Measurements from ENCODE around the gene TMEM259.
A peak's percentile ranks its signal among the peaks of the same experiment; 100 is the strongest.

The TMEM259 gene

GRCh38 chr19:986083-986482 is 34.8 kb downstream of the TMEM259 start:
- DNase-seq (ENCODE audit: low read depth) = no peak

GRCh38 chr19:984165-984967 is 36.6 kb downstream of the TMEM259 start, which contains the start of gene WDR18:
TSS of gene WDR18 (plus strand) at chr19:984345. CDS start at chr19:984354, 9 bp downstream.
- DNase-seq (ENCODE audit: low read depth) = peak; percentile 86

DNA sequence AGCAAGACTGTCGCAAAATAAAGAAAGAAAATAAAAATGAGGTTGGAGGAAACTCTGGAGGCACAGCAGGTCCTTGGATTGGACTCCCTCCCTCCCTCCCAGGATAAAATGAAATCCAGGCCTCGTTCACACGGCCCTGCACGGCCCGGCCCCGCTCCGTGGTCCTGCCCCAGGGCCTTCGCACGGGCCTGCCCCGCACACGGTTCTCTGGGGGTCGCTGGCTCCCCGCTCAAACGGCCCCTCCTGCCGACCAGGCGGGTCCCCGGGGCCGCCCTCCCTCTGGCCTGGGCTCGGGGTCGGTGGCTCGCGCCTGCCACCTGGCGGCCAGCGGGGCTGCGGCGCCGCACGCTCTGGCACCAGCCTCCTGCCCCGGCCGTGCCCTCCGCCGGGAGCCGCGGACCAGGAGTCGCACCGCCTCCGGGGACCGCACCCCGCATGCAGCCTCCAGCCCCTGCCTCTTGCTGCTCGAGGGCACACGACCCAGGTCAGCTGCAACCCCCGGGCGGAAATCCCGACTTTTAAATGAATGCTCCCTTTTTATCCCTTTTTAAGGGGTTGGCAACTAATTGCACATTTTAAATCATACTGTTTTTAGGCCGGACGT is 38.3 kb downstream of the TMEM259 start:
- peak; percentile 69 for DNase-seq (ENCODE audit: low read depth)

GRCh38 chr19:980133-980998 is 40.6 kb downstream of the TMEM259 start:
- DNase-seq (ENCODE audit: low read depth) = no peak

DNA sequence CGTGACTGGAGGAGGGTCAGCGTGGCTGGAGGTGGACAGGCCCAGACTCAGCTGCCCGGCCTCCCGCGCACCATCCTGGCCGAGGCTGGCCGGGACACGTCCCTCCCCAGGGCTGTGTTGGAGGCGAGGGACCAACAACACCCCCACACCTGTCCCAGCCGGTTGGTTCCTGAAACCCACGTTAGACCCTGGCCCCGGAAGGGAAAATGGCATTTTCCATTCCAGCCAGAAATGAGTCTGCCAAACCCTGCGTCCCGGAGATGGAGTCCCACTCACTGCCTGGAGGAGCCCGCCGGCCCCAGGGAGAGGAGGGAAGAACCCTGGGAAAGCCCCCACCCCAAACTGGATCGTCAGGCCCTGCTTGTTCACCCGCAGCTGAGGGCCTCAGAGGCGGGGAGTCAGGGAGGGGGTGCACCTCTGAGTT is 41.6 kb downstream of the TMEM259 start:
- DNase-seq (ENCODE audit: low read depth) = no peak

GRCh38 chr19:977058-977464 is 43.9 kb downstream of the TMEM259 start:
- no peak for DNase-seq (ENCODE audit: low read depth)

DNA sequence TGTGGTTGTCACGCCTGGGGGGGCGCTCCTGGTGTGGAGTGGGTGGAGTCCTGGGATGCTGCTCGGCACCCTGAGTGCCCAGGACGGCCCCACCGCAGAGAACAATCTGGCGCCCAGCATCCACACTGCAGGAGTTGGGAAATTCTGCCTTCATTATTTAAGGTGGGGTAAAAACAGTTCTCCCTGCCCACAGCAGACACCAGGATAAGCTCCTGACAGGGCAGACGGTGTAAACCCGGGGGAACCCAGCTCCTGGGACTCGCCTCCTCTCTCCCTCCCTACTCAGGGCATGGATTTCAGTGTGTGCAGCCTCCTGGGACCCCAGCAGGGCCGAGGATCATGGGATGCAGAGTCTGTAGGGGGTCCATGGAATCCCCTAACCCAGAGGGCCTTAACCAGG is 44.4 kb downstream of the TMEM259 start:
- no peak for DNase-seq (ENCODE audit: low read depth)

DNA sequence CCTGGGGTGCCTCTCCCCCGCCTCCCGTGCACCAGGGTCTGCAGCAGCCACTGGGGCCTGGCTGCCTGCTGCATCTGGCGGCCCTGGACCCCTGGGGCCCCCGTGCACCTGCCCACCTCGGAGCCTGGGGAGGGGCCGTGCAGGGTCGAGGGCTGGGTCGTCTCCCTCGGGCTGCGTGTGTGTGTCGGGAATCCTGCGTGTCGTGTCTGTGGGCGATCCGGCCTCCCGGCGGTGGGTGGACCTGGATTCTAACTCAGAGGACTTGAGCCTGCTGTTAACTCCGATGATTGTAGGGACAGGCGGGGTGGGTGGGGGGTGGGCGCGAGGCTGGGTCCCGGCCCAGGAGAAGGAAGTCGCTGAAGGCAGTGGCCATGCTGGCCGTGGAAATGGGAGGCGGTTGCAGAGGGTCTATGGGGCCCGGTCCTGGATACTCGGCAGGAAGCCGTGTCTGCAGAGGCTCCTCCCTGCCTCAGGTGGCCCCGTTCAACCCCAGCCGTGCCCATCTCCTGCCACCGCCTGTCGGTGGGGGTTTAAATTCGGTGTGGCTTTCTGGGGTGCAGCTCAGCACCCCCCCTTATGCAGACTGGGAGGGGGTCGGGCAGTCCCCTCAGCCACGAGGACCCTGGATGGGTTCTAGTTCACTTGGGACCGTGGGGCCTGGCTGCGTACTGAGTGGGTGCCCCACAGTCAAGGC is 46.2 kb downstream of the TMEM259 start:
- DNase-seq (ENCODE audit: low read depth) = no peak

GRCh38 chr19:973726-974563 is 47.0 kb downstream of the TMEM259 start:
- no peak for DNase-seq (ENCODE audit: low read depth)

DNA sequence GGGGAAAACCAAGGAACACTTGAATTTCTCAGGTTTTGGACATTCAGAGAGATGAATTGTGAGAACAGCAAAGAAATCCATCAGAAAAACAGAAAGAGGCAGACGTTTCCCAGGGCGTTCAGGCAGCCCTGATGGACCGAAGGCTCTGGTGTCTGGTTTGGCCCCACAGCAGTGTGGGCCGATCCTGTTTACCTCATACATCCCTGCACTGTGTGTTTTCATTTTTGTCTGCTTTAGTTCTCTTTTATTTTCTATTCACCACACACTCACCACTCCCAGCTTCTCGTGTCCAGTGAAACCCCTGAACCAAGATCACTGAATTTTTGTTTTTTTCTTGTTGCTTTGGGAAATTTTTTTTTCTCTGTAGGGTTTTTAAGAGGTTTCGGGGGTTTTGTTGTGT is 48.6 kb downstream of the TMEM259 start:
- DNase-seq (ENCODE audit: low read depth) = no peak

DNA sequence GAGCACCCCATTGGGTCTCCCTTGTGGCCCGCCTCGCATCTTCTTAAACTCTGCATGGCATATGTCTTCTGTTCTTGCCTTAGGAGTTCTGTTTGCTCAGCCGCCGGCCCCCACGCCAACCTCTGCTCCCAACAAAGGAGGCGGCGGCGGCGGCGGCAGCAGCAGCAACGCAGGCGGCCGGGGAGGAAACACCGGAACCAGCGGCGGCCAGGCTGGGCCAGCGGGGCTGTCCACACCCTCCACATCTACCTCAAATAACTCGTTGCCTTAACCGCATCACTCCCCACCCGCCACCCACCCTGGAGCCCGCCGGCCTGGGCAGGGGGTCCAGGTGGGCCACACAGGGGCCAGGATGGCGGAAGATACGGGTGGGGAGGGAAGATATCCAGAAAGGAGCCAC is 49.1 kb downstream of the TMEM259 start:
- DNase-seq (ENCODE audit: low read depth) = no peak

DNA sequence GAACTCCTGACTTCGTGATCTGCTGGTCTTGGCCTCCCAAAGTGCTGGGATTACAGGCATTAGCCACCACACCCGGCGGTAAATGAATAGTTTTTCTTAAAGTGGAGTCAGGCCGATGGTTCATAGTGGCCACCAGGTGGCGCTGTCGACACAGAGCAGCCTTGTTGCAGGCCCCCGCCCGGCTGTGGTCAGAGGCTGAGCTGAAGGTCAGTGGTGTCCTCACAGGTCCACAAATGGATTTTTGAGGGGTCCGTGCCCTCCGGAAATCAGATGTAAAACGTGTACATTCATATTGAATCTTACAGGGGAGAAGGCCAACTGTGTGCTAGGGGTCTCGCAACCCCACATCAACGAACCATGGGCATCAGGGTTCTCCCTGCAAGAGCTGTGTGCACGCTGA is 50.2 kb downstream of the TMEM259 start:
- DNase-seq (ENCODE audit: low read depth) = no peak

DNA sequence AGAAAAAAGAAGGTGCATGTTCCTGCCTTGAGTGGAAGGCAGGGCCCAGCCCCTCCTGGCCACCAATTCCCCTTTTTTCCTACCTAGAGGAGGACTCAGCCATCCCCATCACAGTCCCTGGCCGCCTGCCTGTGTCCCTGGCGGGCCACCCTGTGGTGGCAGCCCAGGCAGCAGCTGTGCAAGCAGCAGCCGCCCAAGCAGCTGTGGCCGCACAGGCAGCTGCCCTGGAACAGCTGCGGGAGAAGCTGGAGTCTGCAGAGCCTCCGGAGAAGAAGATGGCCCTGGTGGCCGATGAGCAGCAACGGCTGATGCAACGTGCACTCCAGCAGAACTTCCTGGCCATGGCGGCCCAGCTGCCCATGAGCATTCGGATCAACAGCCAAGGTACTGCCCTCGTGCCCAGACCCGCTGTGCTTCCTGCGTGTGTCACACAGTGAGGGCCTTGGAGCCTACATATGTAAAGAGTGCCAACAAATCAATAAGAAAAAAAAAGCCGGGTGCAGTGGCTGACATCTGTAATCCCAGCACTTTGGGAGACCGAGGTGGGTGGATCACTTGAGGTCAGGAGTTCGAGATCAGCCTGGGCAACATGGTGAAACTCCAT is 54.3 kb downstream of the TMEM259 start:
- no peak for DNase-seq (ENCODE audit: low read depth)

DNA sequence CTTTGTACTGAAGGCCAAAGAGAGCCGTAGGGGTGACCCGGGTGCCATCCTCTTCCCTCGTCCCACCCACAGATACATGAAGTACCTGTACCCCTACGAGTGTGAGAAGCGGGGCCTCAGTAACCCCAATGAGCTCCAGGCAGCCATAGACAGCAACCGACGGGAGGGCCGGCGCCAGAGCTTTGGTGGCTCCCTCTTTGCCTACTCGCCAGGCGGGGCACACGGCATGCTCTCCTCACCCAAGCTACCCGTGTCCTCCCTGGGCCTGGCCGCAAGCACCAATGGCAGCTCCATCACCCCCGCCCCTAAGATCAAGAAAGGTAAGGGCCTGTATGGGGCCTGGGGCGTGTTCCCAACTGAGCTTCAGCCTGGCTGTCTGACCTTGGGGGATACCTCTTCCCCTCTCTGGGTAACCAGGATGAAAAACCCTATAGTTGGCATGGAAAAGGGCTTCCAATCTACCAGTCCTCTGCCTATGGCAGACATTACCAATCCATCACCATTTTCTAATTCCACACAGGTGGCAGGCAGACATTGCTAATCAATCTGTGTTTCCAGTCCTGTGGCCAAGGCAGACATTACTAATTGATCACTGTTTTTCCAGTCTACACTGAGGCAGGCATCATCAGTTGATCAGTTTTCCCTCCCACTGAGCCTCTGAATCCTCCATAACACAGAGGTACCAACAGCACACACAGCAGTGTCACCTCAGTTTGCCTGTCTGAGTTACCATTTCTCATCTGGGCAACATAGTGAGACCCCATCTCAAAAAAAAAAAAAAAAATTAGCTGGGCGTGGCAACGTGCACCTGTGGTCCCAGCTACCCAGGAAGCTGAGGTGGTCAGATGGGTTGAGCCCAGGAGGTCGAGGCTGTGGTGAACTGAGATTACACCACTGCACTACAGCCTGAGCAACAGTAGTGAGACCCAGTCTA is 55.9 kb downstream of the TMEM259 start:
- no peak for DNase-seq (ENCODE audit: low read depth)

DNA sequence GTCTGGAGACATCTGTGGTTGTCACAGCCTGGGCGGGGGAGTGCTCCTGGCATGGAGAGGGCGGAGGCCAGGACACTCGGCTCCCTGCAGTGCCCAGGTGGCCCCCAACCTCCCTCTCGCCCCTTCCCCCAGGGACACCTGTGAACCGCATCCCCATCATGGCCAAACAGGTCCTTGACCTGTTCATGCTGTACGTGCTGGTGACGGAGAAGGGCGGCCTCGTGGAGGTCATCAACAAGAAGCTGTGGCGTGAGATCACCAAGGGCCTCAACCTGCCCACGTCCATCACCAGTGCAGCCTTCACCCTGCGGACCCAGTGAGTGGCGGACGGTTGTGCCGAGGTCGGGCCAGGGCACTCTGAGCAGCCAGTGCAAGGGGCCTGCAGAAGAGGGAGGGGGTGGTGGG is 56.8 kb downstream of the TMEM259 start:
- DNase-seq (ENCODE audit: low read depth) = no peak

GRCh38 chr19:963486-963951 is 57.4 kb downstream of the TMEM259 start:
- no peak for DNase-seq (ENCODE audit: low read depth)

DNA sequence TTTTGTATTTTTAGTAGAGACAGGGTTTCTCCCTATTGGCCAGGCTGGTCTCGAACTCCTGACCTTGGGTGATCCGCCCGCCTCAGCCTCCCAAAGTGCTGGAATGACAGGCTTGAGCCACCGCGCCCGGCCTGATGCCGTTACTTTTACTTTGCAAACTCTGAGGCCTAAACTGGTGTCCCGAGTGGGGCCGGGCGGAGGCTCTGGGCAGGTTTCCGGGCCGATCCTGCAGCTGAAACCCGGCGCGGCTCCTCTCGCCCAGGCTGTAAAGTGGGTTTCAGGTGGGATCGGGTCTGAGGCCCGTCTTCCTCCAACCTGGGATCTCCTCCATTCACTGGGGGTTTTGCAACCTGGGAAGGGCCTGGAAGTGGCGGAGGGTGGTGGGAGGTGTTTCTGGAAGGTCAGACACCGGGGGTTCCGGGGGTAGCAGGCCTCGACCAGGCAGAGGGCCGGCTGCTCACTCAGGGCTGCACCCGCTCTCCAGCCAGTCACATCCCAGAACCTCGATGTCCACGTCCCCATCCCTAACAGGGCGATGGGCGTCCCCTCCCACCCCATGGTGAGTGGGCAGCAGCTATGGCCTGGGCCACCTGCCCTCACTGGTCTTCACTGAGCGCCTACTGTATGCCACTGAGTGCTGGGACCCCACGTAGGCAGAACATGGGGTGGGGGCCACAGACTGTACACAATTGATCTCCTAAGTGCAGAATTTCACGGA is 58.1 kb downstream of the TMEM259 start:
- DNase-seq (ENCODE audit: low read depth) = no peak

- DNase-seq (ENCODE audit: low read depth) = no peak
These were observed 58.9 kb downstream of the TMEM259 start for GRCh38 chr19:961866-962620.

Measured in activated T-cell treated with anti-CD3 and anti-CD28 coated beads for 24 hours (primary cell).